HCEC 1CT (cell line): ENCODE data around the gene TMEM150A.
"Not testable (repeated sequence)": the region's sequence is repeated elsewhere in the genome, so short reads cannot be mapped to it uniquely, and the experiment has no call there.

Source experiments
- DNase-seq: peaks from one replicate; pipeline ENCODE4 v3.0.0-alpha.2; 2017

The TMEM150A gene

GRCh38 chr2:85611705-85612587 lies 9.4 kb upstream of the TMEM150A start, which contains the start of gene C2orf68:
TSS of gene C2orf68 (minus strand) at chr2:85612066. CDS start at chr2:85611984, 82 bp downstream.
- peak; percentile 79 for DNase-seq

GRCh38 chr2:85611217-85611704 lies 8.8 kb upstream of the TMEM150A start:
- no peak for DNase-seq

GRCh38 chr2:85607268-85608215 lies 5.0 kb upstream of the TMEM150A start:
- DNase-seq = no peak

GRCh38 chr2:85606116-85606455 lies 3.6 kb upstream of the TMEM150A start:
- no peak for DNase-seq

- peak; percentile 53 for DNase-seq
Measured at GRCh38 chr2:85605406-85606115, 3.1 kb upstream of the TMEM150A start.

GRCh38 chr2:85604568-85605339 lies 2.3 kb upstream of the TMEM150A start:
- DNase-seq = no peak

- DNase-seq = not testable (repeated sequence)
Measured at GRCh38 chr2:85604133-85604444, 1.6 kb upstream of the TMEM150A start.

GRCh38 chr2:85601771-85602475 lies 575 bp downstream of the TMEM150A start:
- peak; percentile 30 for DNase-seq

GRCh38 chr2:85600951-85601770 lies 1.3 kb downstream of the TMEM150A start:
- no peak for DNase-seq

GRCh38 chr2:85600235-85600575 lies 2.3 kb downstream of the TMEM150A start:
- DNase-seq = no peak

- DNase-seq = no peak
Measured at GRCh38 chr2:85599468-85600234, 2.8 kb downstream of the TMEM150A start.

- no peak for DNase-seq
Measured at GRCh38 chr2:85598594-85599340, 3.7 kb downstream of the TMEM150A start.

GRCh38 chr2:85597241-85597640 lies 5.3 kb downstream of the TMEM150A start:
- no peak for DNase-seq

- no peak for DNase-seq
Measured at GRCh38 chr2:85596486-85597143, 5.9 kb downstream of the TMEM150A start.

- no peak for DNase-seq
Measured at GRCh38 chr2:85596026-85596333, 6.5 kb downstream of the TMEM150A start.

- DNase-seq = peak; percentile 99
Measured at GRCh38 chr2:85595301-85596025, 7.0 kb downstream of the TMEM150A start, which contains the start of gene RNF181. TSS of gene RNF181 (plus strand) at chr2:85595745. CDS start at chr2:85595764, 19 bp downstream.

- DNase-seq = no peak
Measured at GRCh38 chr2:85594715-85595300, 7.7 kb downstream of the TMEM150A start.
